PC-9 (cell line): ENCODE data around the gene PDE11A. TPM values are rescaled to one million over a fixed set of nuclear protein-coding genes. Genes with fewer than 3 reads are reported as not detected.
A peak's percentile ranks its signal among the peaks of the same experiment; 100 is the strongest.

ENCODE experiments used
- Bru-seq: library from RNA; stranded (reverse); fragments of 400-500 nt; gene quantifications from one replicate; lab custom pipeline; 2021; lab: Mats Ljungman, UMichigan
- BruChase-seq, 2 experiments: library from RNA; stranded (reverse); fragments of 400-500 nt; gene quantifications; one replicate each; lab custom pipeline; 2021; lab: Mats Ljungman, UMichigan
- BruUV-seq: library from RNA; stranded (reverse); fragments of 400-500 nt; replicated peaks from 2 replicates; lab custom pipeline; 2021; lab: Mats Ljungman, UMichigan
- CTCF ChIA-PET: fragments of 300-600 bp; sonication (Branson Sonifier 250); formaldehyde crosslinking; loops from one replicate; lab custom pipeline; 2022; ENCODE audit warnings: antibody characterized with exemption; lab: Charles Lee
- POLR2A ChIA-PET: fragments of 300-600 bp; sonication (Branson Sonifier 250); formaldehyde crosslinking; loops from one replicate; lab custom pipeline; 2022; ENCODE audit warnings: antibody characterized with exemption; ENCODE audit not compliant: unreplicated experiment; lab: Charles Lee
- DNase-seq, 2 experiments: peaks; one replicate each; pipeline versions ENCODE4 v3.0.0 to v3.0.0-alpha.2; 2015 to 2022; ENCODE audit warnings: mixed read lengths in 1 of 2
- H2AFZ ChIP-seq: fragments of 200-600 bp; sonication (generic); 2 replicates; pipeline ENCODE4 v1.8.1; 2017; ENCODE audit warnings: antibody characterized with exemption
- H3F3A ChIP-seq: fragments of 200-600 bp; sonication (generic); 2 replicates; pipeline ENCODE4 v1.8.1; 2017; ENCODE audit warnings: antibody characterized with exemption, mild to moderate bottlenecking, low read depth; ENCODE audit not compliant: insufficient read depth
- H3K27ac ChIP-seq: fragments of 200-600 bp; sonication (generic); 2 replicates; pipeline ENCODE4 v1.6.1; 2016; ENCODE audit warnings: mixed run types
- H3K27me3 ChIP-seq: fragments of 200-600 bp; sonication (generic); 2 replicates; pipeline ENCODE4 v1.6.1; 2016; ENCODE audit warnings: low read depth, mixed run types; ENCODE audit not compliant: insufficient read depth
- H3K36me3 ChIP-seq: fragments of 200-600 bp; sonication (generic); 2 replicates; pipeline ENCODE4 v1.6.1; 2016; ENCODE audit warnings: low read depth, mixed run types
- H3K4me1 ChIP-seq: fragments of 200-600 bp; sonication (generic); replicated peaks from 2 replicates; pipeline ENCODE4 v1.6.1; 2016; ENCODE audit warnings: mixed run types; ENCODE audit not compliant: insufficient read depth
- H3K4me2 ChIP-seq: fragments of 200-600 bp; sonication (generic); 2 replicates; pipeline ENCODE4 v1.6.1; 2017; ENCODE audit warnings: mixed run types
- H3K4me3 ChIP-seq: fragments of 200-600 bp; sonication (generic); 2 replicates; pipeline ENCODE4 v1.6.1; 2016; ENCODE audit warnings: mixed run types
- H3K79me2 ChIP-seq: fragments of 200-600 bp; sonication (generic); 2 replicates; pipeline ENCODE4 v1.6.1; 2017; ENCODE audit warnings: low read depth, mixed run types
- H3K9me2 ChIP-seq: fragments of 200-600 bp; sonication (generic); 2 replicates; pipeline ENCODE4 v1.8.1; 2017; ENCODE audit warnings: mild to moderate bottlenecking; ENCODE audit not compliant: insufficient read depth
- H3K9me3 ChIP-seq: fragments of 200-600 bp; sonication (generic); 2 replicates; pipeline ENCODE4 v1.8.1; 2016; ENCODE audit warnings: low read depth; ENCODE audit not compliant: insufficient read depth
- H4K20me1 ChIP-seq: fragments of 200-600 bp; sonication (generic); 2 replicates; pipeline ENCODE4 v1.8.1; 2017; ENCODE audit not compliant: insufficient read depth
- CTCF ChIP-seq: fragments of 200-600 bp; sonication (generic); conservative IDR thresholded peaks from 2 replicates; pipeline ENCODE4 v1.6.1; 2017; ENCODE audit warnings: mixed run types, antibody characterized with exemption, mild to moderate bottlenecking, moderate library complexity
- EZH2 ChIP-seq: fragments of 200-600 bp; sonication (generic); IDR thresholded peaks from 2 replicates; pipeline ENCODE4 v1.8.0; 2017; ENCODE audit warnings: antibody characterized with exemption, low read depth
- intact Hi-C: fragments of 100-400 bp; cut with micrococcal nuclease; formaldehyde crosslinking; loops from one replicate; pipeline ENCODE4 v1.10.0; 2022; ENCODE audit not compliant: unreplicated experiment
- long read RNA-seq: library from polyadenylated mRNA; stranded (forward); transcript quantifications from one replicate; pipeline ENCODE4 v2.0.0, GENCODE V29; 2022
- total RNA-seq: library from RNA; stranded (reverse); gene quantifications from 2 replicates; pipeline ENCODE4 v1.2.3, GENCODE V29; 2021

The PDE11A gene
- 1.1 and 1.4 TPM in 2 replicates for total RNA-seq
- Bru-seq, nascent RNA, result percentile 31 among the genes with signal in this experiment
- BruChase-seq, experiment 1, labeled RNA remaining after a 2-hour chase, result percentile 39 among the genes with signal in this experiment
- BruChase-seq, experiment 2, labeled RNA remaining after a 6-hour chase, result percentile 60 among the genes with signal in this experiment
- long read RNA-seq, result 0 reads

- BruUV-seq, result TSS peak; percentile 97
- ChIA-PET CTCF (interaction anchor here (0.6 kb wide), 2 partner anchors 57 to 279 kb away, joined by 3 to 4 read pairs; no protein-coding TSS in a partner anchor), POLR2A (interaction anchor here (0.7 kb wide), 2 partner anchors 28 to 675 kb away, joined by 3 to 4 read pairs; no protein-coding TSS in a partner anchor)
- Histone ChIP-seq H3K9me2 (no peaks in the 10 kb centered on the region), H3K4me1 (peaks cover 27% of the 10 kb centered on the region), H3K79me2 (no peaks in the 10 kb centered on the region), H3K9me3 (no peaks in the 10 kb centered on the region), H3K27ac (no peak within 1 kb of the TSS), H3K27me3 (no peaks in the 10 kb centered on the region), H4K20me1 (no peaks in the 10 kb centered on the region), H3K4me2 (peak within 1 kb of the TSS; percentile 97), H2AFZ (peak within 1 kb of the TSS; percentile 92), H3K4me3 (peak within 1 kb of the TSS; percentile 64), H3K36me3 (no peaks in the 10 kb centered on the region), H3F3A (peaks cover 8% of the 10 kb centered on the region; the same call in 1 of the 2 replicates)
- intact Hi-C loops, result loop anchor here (2.0 to 10.0 kb wide), 3 partner anchors 40 to 1192 kb away; partner anchors contain the start of genes OSBPL6, RBM45 and SESTD1
- no peak for TF ChIP-seq CTCF
- no peak for TF ChIP-seq EZH2
- peak; percentile 85 to 94 for DNase-seq
Observed at GRCh38 chr2:178072383-178073301, at the start of gene PDE11A. Gene PDE11A (minus strand): TSS chr2:178072777. CDS start chr2:178072437, 340 bp downstream.

DNA sequence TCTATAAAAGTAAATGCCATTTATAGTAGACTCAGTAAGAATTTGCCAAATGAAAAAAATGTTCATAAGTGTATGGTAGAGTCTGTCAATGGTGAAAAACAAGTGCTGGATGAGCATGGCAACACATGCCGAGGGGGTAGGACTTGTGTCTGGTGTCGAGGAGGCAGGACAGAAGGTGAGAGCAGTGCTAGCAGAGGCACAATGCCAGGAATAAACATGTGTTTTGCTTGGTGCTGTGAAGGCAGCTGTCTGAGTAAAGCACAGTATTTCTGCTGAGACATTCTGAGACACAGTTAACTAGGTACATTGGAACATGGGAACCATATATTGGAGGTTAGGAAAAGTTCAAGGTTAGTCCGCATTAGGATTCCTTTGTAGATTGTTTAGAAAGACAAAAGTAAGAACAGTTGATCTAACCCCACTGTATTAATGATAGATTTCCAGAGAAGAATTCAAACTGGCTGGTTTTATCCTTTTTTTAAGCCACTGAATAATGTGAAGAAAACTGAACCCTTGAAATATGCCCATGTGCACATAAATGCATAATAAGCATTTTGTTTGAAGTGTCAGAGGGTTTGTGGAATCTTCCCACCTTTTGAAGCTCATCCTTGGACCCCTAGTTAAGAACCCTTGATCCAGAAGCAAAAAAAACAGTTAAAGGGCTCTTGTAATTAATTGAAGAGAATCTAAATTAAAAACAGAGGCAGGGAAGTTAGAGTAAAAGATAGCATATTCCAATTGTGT, 46.8 kb upstream of the PDE11A start:
- Histone ChIP-seq H3K9me3 (no peaks in the 10 kb centered on the region), H3K36me3 (peaks cover 12% of the 10 kb centered on the region; the same call in 1 of the 2 replicates), H3K9me2 (no peaks in the 10 kb centered on the region), H4K20me1 (no peaks in the 10 kb centered on the region), H2AFZ (no peak overlapping the region), H3K4me3 (no peak overlapping the region), H3K79me2 (no peaks in the 10 kb centered on the region), H3K4me1 (no peaks in the 10 kb centered on the region), H3F3A (no peaks in the 10 kb centered on the region), H3K27me3 (no peaks in the 10 kb centered on the region), H3K27ac (no peak overlapping the region), H3K4me2 (no peak overlapping the region)
- ChIA-PET CTCF (interaction anchor here (0.9 to 1.1 kb wide), 2 partner anchors 300 to 396 kb away, joined by 3 to 4 read pairs; no protein-coding TSS in a partner anchor), POLR2A (no interaction called here)
- intact Hi-C loops, result loop anchor here (10.0 kb wide), 1 partner anchor 315 kb away; no protein-coding TSS in a partner anchor
- no TSS peak for BruUV-seq
- TF ChIP-seq CTCF, result no peak
- no peak for DNase-seq
